Stimulated activated CD8-positive, alpha-beta memory T cell treated with anti-CD3 and anti-CD28 coated beads, Interleukin-7, amount 100 ng/mL, for 4 hours (primary cell): ENCODE results near the gene SORBS2.

Experiments used
- DNase-seq, 2 donors: peaks; one replicate each; pipeline ENCODE4 v3.0.0-alpha.2; 2020; ENCODE audit warnings: low read depth in 2 of 2

Gene SORBS2

DNA sequence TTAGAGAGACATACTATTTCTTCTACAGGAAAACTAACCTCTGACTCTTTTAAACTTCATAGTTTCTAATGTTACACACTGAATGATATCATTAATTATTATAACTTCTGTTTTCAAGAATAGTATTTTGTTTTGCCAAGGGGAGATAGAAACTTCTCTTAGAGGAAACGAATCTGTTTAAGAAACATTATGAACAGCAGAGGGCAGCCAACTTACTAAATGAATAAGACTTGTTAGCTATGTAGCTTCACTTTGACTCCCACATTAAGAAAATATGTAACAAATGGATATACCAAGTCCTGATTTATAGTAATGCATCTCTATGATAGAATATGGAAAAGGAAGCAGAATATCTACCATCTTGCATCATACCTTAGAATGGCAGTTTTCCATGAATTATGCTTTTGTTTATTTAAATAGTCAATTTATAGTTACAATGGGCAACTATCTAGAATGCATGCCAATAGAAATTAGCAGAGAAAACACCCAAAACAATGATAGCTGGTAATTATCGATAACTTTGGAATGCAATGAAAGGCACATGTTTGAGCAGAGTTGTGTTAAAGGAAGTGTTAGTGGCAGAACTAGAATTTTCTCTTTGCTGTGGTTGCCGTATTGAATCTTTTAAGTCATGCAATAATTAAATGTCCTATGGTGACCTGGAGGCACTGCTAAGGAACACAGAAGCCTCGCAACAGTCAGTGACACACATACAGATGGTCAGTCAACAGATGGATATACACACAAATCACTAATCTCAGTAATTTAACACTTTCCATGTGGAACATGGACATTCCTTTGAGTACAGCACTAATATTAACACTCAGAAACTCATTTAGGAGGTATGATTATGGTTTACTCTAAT lies 171.0 kb downstream of the SORBS2 start:
- no peak for DNase-seq

DNA sequence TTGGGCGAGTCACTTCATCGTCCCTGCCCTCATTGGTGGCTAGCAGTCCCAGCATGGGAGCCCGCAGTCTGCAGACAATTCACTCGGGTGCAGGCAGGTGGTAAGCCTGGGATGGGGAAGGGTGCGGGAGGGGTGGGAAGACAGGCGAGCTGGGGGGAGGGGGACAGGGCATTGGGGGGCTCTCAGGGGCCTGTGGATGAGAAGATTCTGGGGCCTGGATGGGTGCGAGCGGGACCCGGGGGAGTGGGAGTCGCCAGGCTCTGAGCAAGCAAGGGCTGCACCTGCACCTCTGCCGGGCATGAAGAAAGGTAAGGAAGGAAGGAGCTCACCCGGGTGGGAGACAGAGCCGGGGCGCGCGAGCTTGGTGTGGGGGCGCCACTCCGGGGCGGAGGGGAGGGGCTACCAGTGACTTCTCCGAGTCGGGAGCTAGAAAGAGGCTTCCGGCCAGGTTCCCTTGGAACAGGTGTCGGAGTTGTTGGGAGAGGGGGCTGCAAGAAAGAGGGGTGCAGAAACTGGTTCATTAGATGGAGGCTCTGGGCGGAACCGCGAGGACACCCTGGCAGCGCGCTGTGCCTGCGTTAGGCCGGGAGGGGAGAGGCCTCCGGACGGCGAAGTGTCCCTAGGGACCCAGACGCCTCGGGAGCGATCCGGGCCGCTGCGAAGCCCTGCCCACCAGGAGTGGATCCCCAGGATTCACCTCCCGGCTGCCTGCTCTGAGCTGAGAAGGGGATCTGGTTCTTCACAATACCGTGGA lies 173.3 kb downstream of the SORBS2 start:
- no peak for DNase-seq

GRCh38 chr4:185638093-185638492 lies 173.9 kb downstream of the SORBS2 start:
- no peak for DNase-seq

DNA sequence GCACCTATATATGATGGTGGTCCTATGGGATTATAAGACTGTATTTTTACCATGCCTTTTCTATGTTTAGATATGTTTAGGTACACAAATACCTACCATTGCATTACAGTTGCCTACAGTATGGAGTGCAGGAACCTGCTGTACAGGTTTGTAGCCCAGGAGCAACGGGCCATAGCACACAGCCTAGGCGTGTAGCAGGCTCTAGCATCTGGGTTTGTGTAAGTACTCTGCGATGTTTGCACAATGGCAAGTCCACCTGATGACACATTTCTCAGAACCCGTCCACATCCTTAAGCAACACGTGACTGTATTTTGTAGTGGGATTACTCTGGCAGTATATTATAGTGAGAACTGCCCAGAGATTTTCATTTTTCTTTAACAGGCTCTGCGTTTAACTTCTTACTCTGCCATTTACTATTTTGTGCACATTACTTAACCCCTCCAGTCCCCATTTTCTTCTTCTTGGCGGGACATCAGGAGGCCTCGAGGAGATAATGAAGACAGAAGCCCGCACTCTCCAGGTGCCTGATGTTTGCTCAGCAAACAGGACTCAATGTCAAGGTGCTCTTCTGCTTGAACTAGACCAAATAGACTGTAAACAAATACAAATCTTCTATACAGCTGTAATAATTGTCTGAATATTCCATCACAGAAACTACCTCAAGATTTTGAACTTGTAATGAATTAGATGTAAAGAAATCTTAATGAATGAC lies 174.7 kb downstream of the SORBS2 start:
- DNase-seq = no peak

GRCh38 chr4:185634066-185634652 lies 177.8 kb downstream of the SORBS2 start:
- DNase-seq = no peak

DNA sequence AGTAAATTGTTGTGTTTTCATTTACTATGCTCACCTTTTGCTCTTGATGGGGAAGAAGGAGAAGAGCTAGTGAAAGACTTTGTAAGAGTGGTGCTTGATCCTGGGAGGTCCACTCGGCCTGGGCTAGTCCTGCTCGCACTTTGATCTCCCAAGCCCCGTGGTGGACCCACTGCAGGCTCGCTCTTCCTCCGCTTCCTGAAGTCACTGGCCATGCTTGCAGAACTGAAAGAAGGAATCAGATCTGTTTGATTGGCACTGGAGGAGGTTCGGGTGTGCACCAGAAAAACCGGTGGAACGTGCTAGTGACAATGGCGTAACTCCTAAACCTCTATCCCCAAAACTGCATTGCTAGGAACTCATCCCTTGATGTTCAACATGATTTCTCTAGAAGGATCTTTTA lies 185.2 kb downstream of the SORBS2 start:
- DNase-seq = no peak

DNA sequence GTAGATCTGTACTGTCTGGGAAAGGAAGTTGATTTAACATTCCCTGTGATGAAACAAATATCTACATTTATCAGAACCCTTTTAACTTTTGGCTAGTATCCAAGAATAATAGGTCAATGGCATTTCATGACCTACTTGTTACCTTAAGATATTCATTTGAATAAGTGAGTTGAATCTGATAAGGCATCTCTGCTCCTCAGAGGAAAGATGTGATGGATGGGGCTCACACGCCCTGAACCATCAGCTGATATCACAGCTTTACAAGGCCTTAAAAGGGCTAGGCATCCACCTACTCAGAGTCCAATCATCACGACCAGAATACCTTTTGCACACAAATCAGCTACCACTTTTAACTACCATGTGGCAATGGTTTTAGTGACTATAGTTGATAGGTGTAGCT lies 186.5 kb downstream of the SORBS2 start:
- no peak for DNase-seq

- no peak for DNase-seq
Measured at GRCh38 chr4:185624259-185624589, 187.8 kb downstream of the SORBS2 start.

GRCh38 chr4:185623444-185624258 lies 188.3 kb downstream of the SORBS2 start:
- no peak for DNase-seq

GRCh38 chr4:185608185-185608584 lies 203.8 kb downstream of the SORBS2 start:
- no peak for DNase-seq

DNA sequence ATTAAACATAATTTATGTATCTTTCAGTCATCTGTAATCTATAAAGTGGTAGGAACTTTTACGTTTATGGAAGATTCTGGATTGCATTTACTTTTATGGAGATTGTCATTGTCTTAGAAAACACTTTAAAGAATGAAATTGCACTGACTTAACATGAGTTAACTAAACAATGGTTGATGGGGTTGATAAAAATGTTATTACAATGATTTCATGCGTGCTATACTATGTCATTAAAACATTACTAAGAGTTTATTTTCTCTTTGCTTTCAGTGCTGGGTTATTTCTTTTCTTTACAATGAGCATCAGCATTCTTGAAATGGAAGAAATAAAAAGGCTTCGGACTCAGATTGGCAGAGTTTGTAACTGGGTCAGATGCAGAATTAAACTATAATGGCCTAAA lies 209.6 kb downstream of the SORBS2 start:
- no peak for DNase-seq

DNA sequence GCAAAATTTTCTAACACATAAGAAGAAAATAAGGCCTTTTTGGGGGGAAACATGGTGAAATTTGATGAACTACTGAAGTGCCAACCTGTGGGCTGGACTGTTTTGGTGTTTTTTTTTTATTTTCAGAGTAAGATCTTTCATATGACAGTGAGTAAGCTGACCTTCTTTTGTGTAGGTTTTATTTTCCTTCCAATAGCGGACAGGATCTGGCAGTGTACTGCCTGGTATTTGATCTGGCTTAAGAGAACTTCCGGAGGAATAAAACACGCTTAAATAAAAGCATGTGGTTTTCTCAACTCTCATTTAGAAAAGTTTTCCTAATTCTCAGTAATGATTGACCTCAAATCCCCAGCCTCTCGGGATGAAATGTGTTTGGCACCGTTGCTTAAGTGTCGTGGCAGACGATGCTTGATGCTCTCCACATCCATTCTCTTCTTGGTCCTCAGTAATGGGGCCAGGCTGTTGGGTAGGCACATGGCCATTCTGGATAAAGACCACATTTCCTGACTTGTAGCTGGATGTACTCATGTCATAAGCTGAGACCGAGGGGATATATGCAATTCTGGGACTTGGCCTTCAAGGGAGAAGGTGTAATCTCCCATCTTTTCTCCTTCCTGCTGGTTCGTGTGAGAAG lies 211.1 kb downstream of the SORBS2 start:
- no peak for DNase-seq

DNA sequence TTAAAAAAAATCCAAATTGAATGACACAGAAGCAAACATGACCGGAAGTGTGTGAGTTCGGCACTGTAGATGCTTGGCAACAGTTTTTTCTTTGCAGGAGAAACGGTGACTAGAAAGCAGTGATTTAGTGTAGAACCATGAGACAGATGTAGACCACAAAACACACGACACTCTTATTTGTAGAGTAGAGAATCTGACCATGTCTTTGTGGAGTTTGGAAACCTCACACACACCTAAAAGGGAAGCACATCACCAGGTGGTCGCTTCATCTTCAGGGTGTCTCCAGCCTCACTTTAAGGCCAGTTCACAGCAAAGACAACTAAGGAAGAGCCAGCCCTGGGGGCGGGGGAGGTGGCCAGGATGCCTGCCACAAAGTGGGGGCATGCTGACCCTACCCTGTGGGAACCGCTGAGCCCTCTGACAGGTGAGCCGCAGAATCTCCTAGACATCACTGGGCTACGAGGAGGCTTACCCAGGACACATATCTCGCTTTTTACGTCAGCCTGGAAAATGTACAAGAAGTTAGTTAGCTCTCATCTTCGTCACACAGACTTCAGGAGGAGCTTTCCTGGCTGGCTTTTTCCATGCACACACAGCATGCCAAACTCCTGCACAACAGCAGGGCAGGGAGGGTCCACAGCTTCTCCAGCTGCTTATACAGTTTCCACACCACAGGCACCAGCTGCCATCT lies 212.3 kb downstream of the SORBS2 start:
- DNase-seq = no peak

DNA sequence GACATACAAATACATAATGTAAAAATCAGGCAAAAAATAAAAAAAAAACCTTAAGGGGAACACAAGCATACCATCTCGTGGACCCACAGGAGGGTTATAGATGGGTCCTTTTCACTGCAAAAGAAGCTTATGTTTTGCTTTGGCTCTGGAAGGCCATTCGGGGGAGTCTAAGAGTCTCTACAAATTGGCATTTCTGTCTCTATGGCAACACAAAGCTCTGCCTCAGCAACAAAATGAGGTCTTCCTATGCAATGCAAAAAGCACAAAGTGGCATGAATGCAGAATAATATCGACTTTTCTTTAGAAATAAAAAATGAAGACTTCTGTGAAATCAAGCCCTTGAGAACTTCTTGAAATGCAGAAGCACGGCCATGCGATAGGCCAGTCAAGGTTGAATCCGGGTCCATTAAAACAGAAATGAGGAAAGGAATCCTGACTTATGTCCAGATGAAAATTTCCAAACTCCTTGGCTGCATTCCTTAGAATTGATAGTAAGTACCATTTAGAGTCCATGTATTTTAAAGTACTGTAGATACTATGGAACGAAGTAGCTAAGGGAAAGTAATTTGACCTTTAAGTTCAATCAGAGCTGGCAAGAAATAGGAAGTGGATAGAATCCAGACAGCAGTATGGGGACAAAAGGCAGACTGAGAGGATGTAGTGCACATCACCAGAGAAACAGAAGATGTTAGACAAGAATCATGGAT lies 213.0 kb downstream of the SORBS2 start:
- no peak for DNase-seq

DNA sequence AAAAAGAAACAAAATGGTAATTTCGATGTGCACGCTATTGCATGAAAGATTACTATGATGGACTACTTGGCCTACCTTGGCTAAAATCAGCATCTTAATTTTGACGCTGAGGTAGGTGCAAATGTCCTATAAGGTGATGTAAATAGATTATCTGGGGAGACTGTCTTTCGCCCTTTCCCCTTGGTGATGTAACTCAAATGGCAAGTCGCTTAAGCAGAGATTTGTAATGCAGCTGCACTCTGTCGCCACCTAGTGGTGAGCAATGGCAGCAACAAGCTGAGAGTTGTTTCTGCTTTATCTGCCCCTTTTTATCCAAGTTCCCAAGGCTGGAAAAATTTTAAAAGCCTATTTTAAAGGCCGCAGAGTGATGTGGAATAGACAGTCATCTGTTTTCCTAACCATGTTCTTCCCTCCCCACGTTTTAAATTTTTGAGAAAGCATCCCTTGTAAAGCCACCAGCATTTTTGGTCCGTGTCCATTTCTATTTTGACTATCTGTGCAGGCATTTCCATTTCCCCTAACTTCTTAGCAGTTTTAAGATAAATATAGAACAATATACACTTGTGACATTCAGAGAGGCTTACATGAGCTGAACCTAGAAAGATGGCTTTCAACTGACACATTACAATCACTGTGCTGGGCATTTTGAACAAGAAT lies 214.3 kb downstream of the SORBS2 start:
- DNase-seq = peak; percentile 28 to 49

DNA sequence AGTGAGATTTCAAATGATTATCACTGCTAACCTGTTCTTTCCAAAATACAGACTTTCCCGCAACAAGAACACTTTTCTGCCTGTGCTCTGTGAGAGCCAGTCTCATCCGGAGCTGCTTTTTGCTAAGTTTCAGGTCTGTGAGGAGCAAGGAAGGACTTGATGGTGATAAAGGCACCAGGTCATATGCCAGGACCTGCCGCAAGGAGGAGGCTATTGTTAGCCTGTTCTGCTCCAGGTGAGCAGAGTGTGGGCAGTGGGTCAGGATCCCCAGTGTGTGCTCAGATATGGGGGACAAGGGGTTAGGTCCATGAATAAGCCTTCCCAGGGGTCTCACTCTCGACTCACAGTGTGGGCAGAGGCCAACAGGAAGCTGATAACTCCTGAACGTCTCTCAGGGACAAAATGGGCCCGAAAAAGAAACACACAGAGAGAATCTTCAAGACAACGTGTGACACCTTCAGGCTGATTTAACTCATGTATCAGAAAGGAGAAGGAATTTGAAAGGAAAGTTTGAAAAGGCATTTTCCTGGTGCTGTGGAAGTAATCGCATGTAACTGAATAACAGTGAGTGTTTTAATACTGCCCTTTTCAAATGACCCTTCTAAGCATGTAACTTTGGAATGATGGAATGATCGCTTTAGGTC lies 219.0 kb downstream of the SORBS2 start:
- no peak for DNase-seq

- DNase-seq = no peak
Measured at GRCh38 chr4:185592438-185592837, 219.6 kb downstream of the SORBS2 start.

GRCh38 chr4:185591679-185592141 lies 220.3 kb downstream of the SORBS2 start:
- no peak for DNase-seq
